Upper lobe of left lung (tissue), 6 donors: ENCODE data around the gene JOSD1. TPM values are rescaled to one million over a fixed set of nuclear protein-coding genes. Genes with fewer than 3 reads are reported as not detected.

Experiments used
- ATAC-seq, 2 donors: fragments of 200-7000 bp; cut with Tn5 transposase; one replicate each; pipeline ENCODE4 v1.9.1; 2022; ENCODE audit warnings: mild to moderate bottlenecking in 2 of 2, moderate library complexity in 2 of 2; ENCODE audit not compliant: low FRiP score in 2 of 2
- DNase-seq, 2 donors: peaks; one replicate each; pipeline ENCODE4 v3.0.0-alpha.2; 2019 to 2020
- H3K27ac ChIP-seq, 4 donors: fragments of 200-600 bp; sonication (generic); one replicate each; pipeline ENCODE4 v1.5.1; 2016 to 2019
- H3K27me3 ChIP-seq, 4 donors: fragments of 200-600 bp; sonication (generic); one replicate each; pipeline ENCODE4 v1.5.1; 2017 to 2019
- H3K36me3 ChIP-seq, 4 donors: fragments of 200-600 bp; sonication (generic); one replicate each; pipeline ENCODE4 v1.5.1; 2016 to 2019
- H3K4me1 ChIP-seq, 4 donors: fragments of 200-600 bp; sonication (generic); one replicate each; pipeline ENCODE4 v1.5.1; 2018 to 2019
- H3K4me3 ChIP-seq, 4 donors: fragments of 200-600 bp; sonication (generic); one replicate each; pipeline ENCODE4 v1.5.1; 2017 to 2019; ENCODE audit warnings: mild to moderate bottlenecking in 2 of 4, moderate library complexity in 1 of 4
- H3K9me3 ChIP-seq, 4 donors: fragments of 200-600 bp; sonication (generic); one replicate each; pipeline ENCODE4 v1.5.1; 2018 to 2019
- CTCF ChIP-seq, 6 experiments: fragments of 450-650 bp in 4 of 6; fragments of 200-600 bp in 2 of 6; sonication (generic) in 2 of 6; IDR thresholded peaks; one replicate each; pipeline ENCODE4 v1.5.1; 2016 to 2019; ENCODE audit warnings: antibody characterized with exemption in 6 of 6
- EP300 ChIP-seq, 4 donors: sonication (generic); formaldehyde crosslinking; IDR thresholded peaks; one replicate each; pipeline ENCODE4 v1.5.1; 2017; ENCODE audit warnings: antibody characterized with exemption in 4 of 4, control low read depth in 2 of 4
- POLR2A ChIP-seq, 4 donors: fragments of 450-650 bp; IDR thresholded peaks; one replicate each; pipeline ENCODE4 v1.5.1; 2016 to 2017; ENCODE audit warnings: antibody characterized with exemption in 4 of 4, mild to moderate bottlenecking in 2 of 4
- POLR2AphosphoS5 ChIP-seq, 2 donors: sonication (generic); formaldehyde crosslinking; IDR thresholded peaks; one replicate each; pipeline ENCODE4 v1.5.1; 2017; ENCODE audit warnings: antibody characterized with exemption in 2 of 2
- WGBS, 2 donors: methylation state at CpG; one replicate each; pipeline ENCODE4 v1.1.5; 2017 to 2018; 5-methylcytosine and 5-hydroxymethylcytosine counted together
- total RNA-seq, 6 donors: library from RNA; depleted of rRNA in 4 of 6; stranded (reverse); fragments of >200 nt in 4 of 6; gene quantifications; one replicate each; pipeline versions ENCODE4 v1.1.0 to v1.2.1, GENCODE V29; 2016 to 2021
- donor health status: DM: no; HTN: no; CAD: no; lungs with moderate emphysema.
- donor health status: DM: no; HTN: yes; CAD: no; lungs with severe emphysema.

Gene JOSD1
- total RNA-seq, 6 donors from 2014 or later = 47.1 to 84.8 (median 67.3) TPM

- no peaks in the 10 kb centered on the region for H3K9me3 ChIP-seq
- peaks cover 10 to 15% (median 12%) of the 10 kb centered on the region in 4 donors for H3K4me1 ChIP-seq
- DNase-seq (no peak), ATAC-seq (no peak)
- H3K36me3 ChIP-seq = peaks cover 32 to 87% (median 64%) of the 10 kb centered on the region in 4 donors
- H3K27ac ChIP-seq = no peak overlapping the region
- no peaks in the 10 kb centered on the region for H3K27me3 ChIP-seq
- H3K4me3 ChIP-seq = no peak overlapping the region
- TF ChIP-seq POLR2AphosphoS5 (IDR thresholded peaks at IDR 0.05) (no peak), POLR2A (IDR thresholded peaks at IDR 0.05) (no peak), CTCF (IDR thresholded peaks at IDR 0.05) (no peak), EP300 (IDR thresholded peaks at IDR 0.05) (no peak)
- 90 to 96% methylated on average over 7 of the region's 7 CpGs for WGBS, 2 donors
Measured at GRCh38 chr22:38721551-38721950, 20.8 kb upstream of the JOSD1 start.

GRCh38 chr22:38720350-38720749 lies 19.6 kb upstream of the JOSD1 start:
- TF ChIP-seq POLR2A (IDR thresholded peaks at IDR 0.05) = no peak
- no peak for TF ChIP-seq CTCF (IDR thresholded peaks at IDR 0.05)
- no peak for TF ChIP-seq POLR2AphosphoS5 (IDR thresholded peaks at IDR 0.05)
- DNase-seq (no peak), ATAC-seq (no peak)
- H3K27ac ChIP-seq = no peak overlapping the region
- WGBS, 2 donors = 89 to 92% methylated on average over 3 of the region's 3 CpGs
- no peak overlapping the region for H3K4me3 ChIP-seq
- H3K27me3 ChIP-seq = no peaks in the 10 kb centered on the region
- H3K4me1 ChIP-seq = peaks cover 10 to 20% (median 14%) of the 10 kb centered on the region in 4 donors
- H3K36me3 ChIP-seq = peaks cover 25 to 87% (median 63%) of the 10 kb centered on the region in 4 donors
- H3K9me3 ChIP-seq = no peaks in the 10 kb centered on the region

GRCh38 chr22:38719196-38719595 lies 18.5 kb upstream of the JOSD1 start:
- Histone ChIP-seq H3K4me1 (peaks cover 20 to 31% (median 25%) of the 10 kb centered on the region in 4 donors), H3K4me3 (no peak overlapping the region), H3K27me3 (no peaks in the 10 kb centered on the region), H3K9me3 (no peaks in the 10 kb centered on the region), H3K36me3 (peaks cover 20 to 79% (median 52%) of the 10 kb centered on the region in 4 donors), H3K27ac (peak overlapping the region in 3 of 4 donors; percentile 35 to 77 (median 48))
- ATAC-seq (no peak), DNase-seq (no peak)
- WGBS, 2 donors = 91 to 97% methylated on average over 6 of the region's 6 CpGs
- TF ChIP-seq CTCF (IDR thresholded peaks at IDR 0.05) = no peak

- peak overlapping the region in 3 of 4 donors; percentile 48 to 77 (median 59) for H3K27ac ChIP-seq
- WGBS, 2 donors = 28 to 31% methylated on average over 6 of the region's 6 CpGs
- DNase-seq = peak in 1 of 2 donors; percentile 82
- H3K4me1 ChIP-seq = peaks cover 27 to 39% (median 32%) of the 10 kb centered on the region in 4 donors
- H3K36me3 ChIP-seq = peaks cover 17 to 71% (median 45%) of the 10 kb centered on the region in 4 donors
- no peaks in the 10 kb centered on the region for H3K27me3 ChIP-seq
- ATAC-seq = peak; percentile 92 to 93
- H3K4me3 ChIP-seq = no peak overlapping the region
- TF ChIP-seq EP300 (IDR thresholded peaks at IDR 0.05) = no peak
- TF ChIP-seq POLR2AphosphoS5 (IDR thresholded peaks at IDR 0.05) = peak in 1 of 2 donors; percentile 15
- TF ChIP-seq CTCF (IDR thresholded peaks at IDR 0.05) = peak; percentile 58 to 85 (median 60)
- H3K9me3 ChIP-seq = no peaks in the 10 kb centered on the region
Measured at GRCh38 chr22:38718414-38718813, 17.7 kb upstream of the JOSD1 start.

GRCh38 chr22:38717244-38717643 lies 16.5 kb upstream of the JOSD1 start:
- H3K4me3 ChIP-seq = no peak overlapping the region
- ATAC-seq (no peak), DNase-seq (no peak)
- TF ChIP-seq CTCF (IDR thresholded peaks at IDR 0.05) (no peak), POLR2A (IDR thresholded peaks at IDR 0.05) (no peak), EP300 (IDR thresholded peaks at IDR 0.05) (no peak), POLR2AphosphoS5 (IDR thresholded peaks at IDR 0.05) (no peak)
- no peaks in the 10 kb centered on the region for H3K9me3 ChIP-seq
- peaks cover 16 to 59% (median 33%) of the 10 kb centered on the region in 4 donors for H3K36me3 ChIP-seq
- peaks cover 38 to 50% (median 42%) of the 10 kb centered on the region in 4 donors for H3K4me1 ChIP-seq
- 94 to 98% methylated on average over 6 of the region's 6 CpGs for WGBS, 2 donors
- H3K27me3 ChIP-seq = no peaks in the 10 kb centered on the region
- H3K27ac ChIP-seq = peak overlapping the region in 1 of 4 donors; percentile 77
